Endothelial cell of umbilical vein (primary cell): Measurements from ENCODE around the gene SMURF2. TPM values are rescaled to one million over a fixed set of nuclear protein-coding genes. Genes with fewer than 3 reads are reported as not detected.

Experiments
- BruUV-seq: library from RNA; stranded (reverse); fragments of 400-500 nt; replicated peaks from 2 replicates; lab custom pipeline; 2021; lab: Mats Ljungman, UMichigan
- CTCF ChIA-PET: fragments of 300-600, 350-600 bp; sonication (Branson Sonifier 250); formaldehyde crosslinking; loops from one replicate; lab custom pipeline; 2021; ENCODE audit warnings: antibody characterized with exemption, inconsistent platforms; lab: Charles Lee
- POLR2A ChIA-PET: fragments of 300-600, 350-600 bp; sonication (Branson Sonifier 250); formaldehyde crosslinking; loops from one replicate; lab custom pipeline; 2021; ENCODE audit warnings: antibody characterized with exemption, inconsistent platforms; lab: Charles Lee
- DNase-seq: peaks from one replicate; pipeline ENCODE4 v3.0.0-alpha.2; 2011; ENCODE audit warnings: low read depth, low spot score
- FAIRE-seq: peaks from 2 replicates; lab custom pipeline; 2011; peaks lifted over from hg19 to GRCh38; lab: Jason Lieb, UNC
- H2AFZ ChIP-seq: 2 replicates; pipeline ENCODE4 v1.6.0; 2012; ENCODE audit warnings: low read depth, low read length, control low read depth, inconsistent platforms
- H3K27ac ChIP-seq: 2 replicates; pipeline ENCODE4 v1.5.1; 2011; ENCODE audit warnings: low read depth, mild to moderate bottlenecking, control low read depth, low read length, moderate library complexity; ENCODE audit not compliant: insufficient read depth
- H3K27me3 ChIP-seq, 2 experiments: 2 replicates each; pipeline versions ENCODE4 v1.6.0 to v1.6.1; 2011; ENCODE audit warnings: low read length in 2 of 2, mixed read lengths in 1 of 2; ENCODE audit not compliant: control insufficient read depth in 2 of 2, insufficient read depth in 2 of 2
- H3K36me3 ChIP-seq, 2 experiments: 2 replicates in 1 of 2; 3 replicates in 1 of 2; pipeline ENCODE4 v1.5.1; 2011; ENCODE audit warnings: low read length in 2 of 2, mild to moderate bottlenecking in 1 of 2, moderate library complexity in 1 of 2; ENCODE audit not compliant: control insufficient read depth in 2 of 2, insufficient read depth in 2 of 2; ENCODE audit errors: extremely low read depth in 1 of 2
- H3K4me1 ChIP-seq: 3 replicates; pipeline ENCODE4 v1.5.1; 2011; ENCODE audit warnings: mild to moderate bottlenecking, low read length; ENCODE audit not compliant: control insufficient read depth, insufficient read depth; ENCODE audit errors: extremely low read depth
- H3K4me2 ChIP-seq: 2 replicates; pipeline ENCODE4 v1.6.1; 2011; ENCODE audit warnings: low read length, control low read depth, mixed read lengths; ENCODE audit not compliant: insufficient read depth
- H3K4me3 ChIP-seq, 3 experiments: fragments of 200-600 bp in 1 of 3; sonication (generic), shearing (Covaris generic) in 1 of 3; replicated peaks in 1 of 3; 2 replicates each; pipeline ENCODE4 v1.5.1; 2011 to 2016; ENCODE audit warnings: control low read depth in 3 of 3, low read length in 3 of 3, mild to moderate bottlenecking in 2 of 3, inconsistent platforms in 1 of 3, low read depth in 1 of 3, moderate library complexity in 1 of 3; ENCODE audit not compliant: insufficient read depth in 1 of 3
- H3K79me2 ChIP-seq: 2 replicates; pipeline ENCODE4 v1.6.0; 2012; ENCODE audit warnings: low read length, inconsistent platforms; ENCODE audit not compliant: control insufficient read depth, insufficient read depth
- H3K9ac ChIP-seq: replicated peaks from 2 replicates; pipeline ENCODE3; 2011; ENCODE audit warnings: low read length, control low read depth; ENCODE audit not compliant: insufficient read depth; ENCODE audit errors: extremely low read depth
- H3K9me1 ChIP-seq: replicated peaks from 3 replicates; pipeline ENCODE4 v1.6.0; 2011; ENCODE audit warnings: mild to moderate bottlenecking, low read length; ENCODE audit not compliant: control insufficient read depth, insufficient read depth; ENCODE audit errors: extremely low read depth
- H3K9me3 ChIP-seq: replicated peaks from 2 replicates; pipeline ENCODE4 v1.5.1; 2012; ENCODE audit warnings: low read length, inconsistent platforms; ENCODE audit not compliant: control insufficient read depth, insufficient read depth
- H4K20me1 ChIP-seq: replicated peaks from 2 replicates; pipeline ENCODE3; 2011; ENCODE audit warnings: mild to moderate bottlenecking, low read length; ENCODE audit not compliant: control insufficient read depth, insufficient read depth; ENCODE audit errors: extremely low read depth
- CTCF ChIP-seq, 2 donors: IDR thresholded peaks; 1 replicate in 1 of 2; 2 replicates in 1 of 2; pipeline ENCODE4 v1.5.1; 2011; ENCODE audit warnings: low read length in 2 of 2, mild to moderate bottlenecking in 2 of 2, moderate library complexity in 2 of 2, control low read depth in 1 of 2, inconsistent platforms in 1 of 2, low read depth in 1 of 2; ENCODE audit not compliant: insufficient read depth in 1 of 2; ENCODE audit errors: extremely low read depth in 1 of 2
- EZH2 ChIP-seq: IDR thresholded peaks from 2 replicates; pipeline ENCODE4 v1.6.1; 2012; ENCODE audit warnings: borderline replicate concordance, low read depth, mild to moderate bottlenecking, moderate library complexity, low read length, inconsistent platforms; ENCODE audit not compliant: severe bottlenecking
- FOS ChIP-seq: IDR thresholded peaks from 2 replicates; pipeline ENCODE4 v1.6.1; 2011; ENCODE audit warnings: mild to moderate bottlenecking, low read length, moderate library complexity, borderline replicate concordance; ENCODE audit not compliant: insufficient read depth
- GATA2 ChIP-seq: IDR thresholded peaks from 2 replicates; pipeline ENCODE4 v1.7.0; 2011; ENCODE audit warnings: low read depth, mild to moderate bottlenecking, moderate library complexity, mixed read lengths, low read length; ENCODE audit not compliant: insufficient read length, insufficient read depth
- JUN ChIP-seq: IDR thresholded peaks from 2 replicates; pipeline ENCODE4 v1.6.1; 2011; ENCODE audit warnings: borderline replicate concordance, low read depth; ENCODE audit not compliant: insufficient read length, insufficient read depth
- MAX ChIP-seq: IDR thresholded peaks from 2 replicates; pipeline ENCODE4 v1.6.1; 2011; ENCODE audit not compliant: insufficient read depth, insufficient read length
- MYC ChIP-seq: IDR thresholded peaks from one replicate; pipeline ENCODE4 v1.6.1; 2011; ENCODE audit warnings: mild to moderate bottlenecking, low read depth, low read length
- POLR2A ChIP-seq: IDR thresholded peaks from 2 replicates; pipeline ENCODE4 v1.6.1; 2012; ENCODE audit warnings: low read depth, mild to moderate bottlenecking, control low read depth, low read length
- POLR2AphosphoS5 ChIP-seq: IDR thresholded peaks from 2 replicates; pipeline ENCODE4 v1.6.1; 2012; ENCODE audit warnings: low read depth, mild to moderate bottlenecking, control low read depth, low read length, moderate library complexity; ENCODE audit not compliant: insufficient read depth
- dilution Hi-C: fragments of 300-500 bp; cut with MboI; formaldehyde crosslinking; loops from one replicate; pipeline ENCODE4 v1.15.0; 2019; ENCODE audit warnings: low sequenced_read_pairs; ENCODE audit not compliant: extremely low pct_ligation_motif_present
- intact Hi-C: fragments of 100-400 bp; cut with micrococcal nuclease; formaldehyde crosslinking; loops from one replicate; pipeline ENCODE4 v1.10.0; 2022
- polyA plus RNA-seq, 4 experiments: library from polyadenylated mRNA; depleted of rRNA in 3 of 4; stranded (reverse) in 3 of 4; unstranded in 1 of 4; fragments of >200 nt; gene quantifications; 2 replicates each; pipeline versions ENCODE4 v1.2.1 to v1.2.3, GENCODE V29; 2011 to 2012; ENCODE audit warnings: missing spikeins in 1 of 4
- total RNA-seq: library from RNA; stranded (reverse); gene quantifications from 2 replicates; pipeline ENCODE4 v1.2.3, GENCODE V29; 2021

Gene SMURF2
- total and polyA plus RNA-seq, 2 donors (not counting 3 experiments of a cell fraction or from before 2014, with no cell fraction given): 32.9 to 105 TPM

- Histone ChIP-seq H4K20me1 (no peaks in the 10 kb centered on the region), H3K9me1 (no peaks in the 10 kb centered on the region), H3K79me2 (no peaks in the 10 kb centered on the region), H3K4me2 (no peak overlapping the region), H3K27ac (no peak overlapping the region), H3K9me3 (no peaks in the 10 kb centered on the region), H3K36me3 (no peaks in the 10 kb centered on the region), H2AFZ (no peak overlapping the region), H3K4me1 (peaks cover 6% of the 10 kb centered on the region), H3K9ac (no peak overlapping the region), H3K27me3 (no peaks in the 10 kb centered on the region), H3K4me3 (no peak overlapping the region)
- no peak for DNase-seq
- ChIA-PET CTCF (no interaction called here), POLR2A (no interaction called here)
- dilution Hi-C loops (no loop called here), intact Hi-C loops (no loop called here)
- TF ChIP-seq EZH2: no peak
- no peak for TF ChIP-seq GATA2
- no peak for TF ChIP-seq MAX
- TF ChIP-seq POLR2A: no peak
- TF ChIP-seq JUN: no peak
- FAIRE-seq: no peak
- no TSS peak for BruUV-seq
Observed at GRCh38 chr17:64689106-64689505, 27.0 kb upstream of the SMURF2 start.

- BruUV-seq: no TSS peak
- no peak overlapping the region for H3K4me2 ChIP-seq
- H3K36me3 ChIP-seq: no peaks in the 10 kb centered on the region
- no peak for FAIRE-seq
- intact Hi-C loops: no loop called here
- ChIA-PET POLR2A (no interaction called here), CTCF (no interaction called here)
- H3K27me3 ChIP-seq: no peaks in the 10 kb centered on the region
- H2AFZ ChIP-seq: no peak overlapping the region
- no peak overlapping the region for H3K27ac ChIP-seq
- H3K4me3 ChIP-seq: no peak overlapping the region
- no peak overlapping the region for H3K9ac ChIP-seq
- no peak for DNase-seq
- dilution Hi-C loops: no loop called here
- H3K9me1 ChIP-seq: no peaks in the 10 kb centered on the region
- H3K4me1 ChIP-seq: peaks cover 1% of the 10 kb centered on the region
- no peaks in the 10 kb centered on the region for H3K79me2 ChIP-seq
- H4K20me1 ChIP-seq: no peaks in the 10 kb centered on the region
- H3K9me3 ChIP-seq: no peaks in the 10 kb centered on the region
- TF ChIP-seq MAX: no peak
- TF ChIP-seq POLR2AphosphoS5: no peak
- TF ChIP-seq FOS: no peak
- no peak for TF ChIP-seq CTCF (IDR thresholded peaks at IDR 0.05; ENCODE audit: extremely low read depth in 1 of 2, insufficient read depth in 1 of 2, low read depth in 1 of 2, low read length in 2 of 2)
- TF ChIP-seq GATA2: no peak
- no peak for TF ChIP-seq MYC
- TF ChIP-seq POLR2A: no peak
- no peak for TF ChIP-seq EZH2
- no peak for TF ChIP-seq JUN
Observed at GRCh38 chr17:64688481-64688880, 26.4 kb upstream of the SMURF2 start.
